ENCODE data around the gene ITGA4. TPM values are rescaled to one million over a fixed set of nuclear protein-coding genes. Genes with fewer than 3 reads are reported as not detected.

The ITGA4 gene
- total and polyA plus RNA-seq, 9 of the 15 experiments (the other 6 are each of a cell fraction or from before 2014, with no cell fraction given), result 0.06 to 0.81 (median 0.27) TPM

DNA sequence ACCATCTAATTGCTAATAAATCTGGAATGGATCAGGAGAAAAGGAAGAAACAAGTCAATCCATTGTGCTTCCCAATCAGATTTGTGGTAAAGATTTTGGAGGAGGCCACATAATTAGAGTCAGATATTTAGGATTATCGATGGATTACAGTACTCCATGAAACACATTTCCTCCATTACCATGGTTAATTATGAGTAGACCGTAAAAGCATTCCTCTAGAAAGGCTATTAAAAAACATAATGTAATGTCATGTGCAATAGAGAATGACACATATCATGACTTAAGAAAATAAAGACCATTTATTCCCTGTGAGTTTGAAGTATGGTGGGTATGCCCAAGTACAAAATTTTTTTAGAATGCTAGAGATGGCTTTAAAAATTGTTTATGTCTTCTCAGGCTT lies 96.1 kb downstream of the ITGA4 start:
- no peaks in the 10 kb centered on the region for H3K9me1 ChIP-seq (ENCODE audit: control insufficient read depth, insufficient read depth, low read length)
- ATAC-seq (no peak), FAIRE-seq (no peak), DNase-seq (ENCODE audit: extremely low read depth in 1 of 4, low spot score in 3 of 4) (no peak)
- no TSS peak for BruUV-seq (replicated peaks)
- WGBS (ENCODE audit: insufficient coverage, low coverage, missing lambda C conversion rate), result 6% methylated on average over 2 of the region's 2 CpGs
- H3K27me3 ChIP-seq (ENCODE audit: control insufficient read depth in 2 of 2, insufficient read depth in 2 of 2, low read length in 2 of 2), result no peaks in the 10 kb centered on the region
- no peaks in the 10 kb centered on the region for H3K36me3 ChIP-seq (ENCODE audit: control insufficient read depth, insufficient read depth, low read length)
- H4K20me1 ChIP-seq (replicated peaks; ENCODE audit: control insufficient read depth, insufficient read depth, low read length), result no peaks in the 10 kb centered on the region
- ChIA-PET CTCF (ENCODE audit: low intra/inter-chr PET ratio) (no interaction called here), POLR2A (no interaction called here)
- no peak overlapping the region for H3K4me2 ChIP-seq (ENCODE audit: insufficient read depth, low read length)
- H3K9me3 ChIP-seq (replicated peaks; ENCODE audit: control insufficient read depth, insufficient read depth, low read depth, low read length), result no peaks in the 10 kb centered on the region
- H3K27ac ChIP-seq (ENCODE audit: extremely low read depth, low read depth, low read length), result no peak overlapping the region
- H3K4me1 ChIP-seq (replicated peaks in 1 of 2; ENCODE audit: control insufficient read depth in 2 of 2, insufficient read depth in 2 of 2, low read length in 2 of 2), result no peaks in the 10 kb centered on the region
- no peak overlapping the region for H3K9ac ChIP-seq (ENCODE audit: insufficient read depth in 1 of 2, low read depth in 2 of 2, low read length in 2 of 2)
- in situ Hi-C loops (cut with MboI), result no loop called here
- no peak overlapping the region for H3K4me3 ChIP-seq
- H3K79me2 ChIP-seq (ENCODE audit: control insufficient read depth, insufficient read depth, low read length), result no peaks in the 10 kb centered on the region
- intact Hi-C loops (cut with micrococcal nuclease), result no loop called here
- no peak overlapping the region for H2AFZ ChIP-seq (ENCODE audit: low read depth, low read length)
- TF ChIP-seq FOXA1 (IDR thresholded peaks at IDR 0.05; ENCODE audit: borderline replicate concordance) (no peak), WHSC1 (IDR thresholded peaks at IDR 0.05; ENCODE audit: low read length) (no peak)

- no peaks in the 10 kb centered on the region for H3K79me2 ChIP-seq (ENCODE audit: control insufficient read depth, insufficient read depth, low read length)
- H3K4me2 ChIP-seq (ENCODE audit: insufficient read depth, low read length), result no peak overlapping the region
- intact Hi-C loops (cut with micrococcal nuclease), result no loop called here
- no peaks in the 10 kb centered on the region for H3K9me3 ChIP-seq (replicated peaks; ENCODE audit: control insufficient read depth, insufficient read depth, low read depth, low read length)
- no peak overlapping the region for H3K4me3 ChIP-seq
- H2AFZ ChIP-seq (ENCODE audit: low read depth, low read length), result no peak overlapping the region
- H4K20me1 ChIP-seq (replicated peaks; ENCODE audit: control insufficient read depth, insufficient read depth, low read length), result no peaks in the 10 kb centered on the region
- no peak overlapping the region for H3K27ac ChIP-seq (ENCODE audit: extremely low read depth, low read depth, low read length)
- ChIA-PET CTCF (ENCODE audit: low intra/inter-chr PET ratio) (no interaction called here), POLR2A (no interaction called here)
- H3K36me3 ChIP-seq (ENCODE audit: control insufficient read depth, insufficient read depth, low read length), result no peaks in the 10 kb centered on the region
- in situ Hi-C loops (cut with MboI), result no loop called here
- ATAC-seq, result no peak
- TF ChIP-seq ARID1B (IDR thresholded peaks at IDR 0.05) (no peak), NCOA6 (IDR thresholded peaks at IDR 0.05) (no peak), MYC (IDR thresholded peaks at IDR 0.05; ENCODE audit: low read depth, low read length) (no peak), MYC (CRISPR knock-in tag; IDR thresholded peaks at IDR 0.05; ENCODE audit: borderline replicate concordance, low read depth) (no peak), SMAD3 (CRISPR knock-in tag; conservative IDR thresholded peaks at IDR 0.05) (no peak), RFX1 (IDR thresholded peaks at IDR 0.05) (peak; percentile 38), ZFP30 (CRISPR knock-in tag; IDR thresholded peaks at IDR 0.05; ENCODE audit: borderline replicate concordance) (no peak), EZH2 (IDR thresholded peaks at IDR 0.05; ENCODE audit: borderline replicate concordance, low read depth, low read length) (no peak), ZFPM2 (CRISPR knock-in tag; IDR thresholded peaks at IDR 0.05) (no peak)
- FAIRE-seq, result no peak
- BruUV-seq (replicated peaks), result no TSS peak
- no peaks in the 10 kb centered on the region for H3K4me1 ChIP-seq (replicated peaks in 1 of 2; ENCODE audit: control insufficient read depth in 2 of 2, insufficient read depth in 2 of 2, low read length in 2 of 2)
- no peaks in the 10 kb centered on the region for H3K9me1 ChIP-seq (ENCODE audit: control insufficient read depth, insufficient read depth, low read length)
- H3K27me3 ChIP-seq (ENCODE audit: control insufficient read depth in 2 of 2, insufficient read depth in 2 of 2, low read length in 2 of 2), result no peaks in the 10 kb centered on the region
- 3% methylated on average over 2 of the region's 2 CpGs for WGBS (ENCODE audit: insufficient coverage, low coverage, missing lambda C conversion rate)
- DNase-seq (ENCODE audit: extremely low read depth in 1 of 4, low spot score in 3 of 4), result no peak
- H3K9ac ChIP-seq (ENCODE audit: insufficient read depth in 1 of 2, low read depth in 2 of 2, low read length in 2 of 2), result no peak overlapping the region
Measured at GRCh38 chr2:181554061-181554830, 97.1 kb downstream of the ITGA4 start.

Data from K562 (cell line).